Uterus (tissue), 2 donors: ENCODE data around the gene KCTD13.

ENCODE experiments used
- CTCF ChIP-seq, 4 experiments: fragments of 200-600 bp in 2 of 4; fragments of 450-650 bp in 2 of 4; sonication (generic) in 2 of 4; IDR thresholded peaks; one replicate each; pipeline ENCODE4 v1.5.1; 2016 to 2019; ENCODE audit warnings: antibody characterized with exemption in 4 of 4, mild to moderate bottlenecking in 2 of 4, moderate library complexity in 1 of 4
- POLR2A ChIP-seq, 2 donors: fragments of 450-650 bp; IDR thresholded peaks; one replicate each; pipeline ENCODE4 v1.6.1; 2016; ENCODE audit warnings: antibody characterized with exemption in 2 of 2, mild to moderate bottlenecking in 1 of 2, moderate library complexity in 1 of 2

GRCh38 chr16:29908719-29909220, 17.3 kb downstream of the KCTD13 start:
- TF ChIP-seq CTCF (IDR thresholded peaks at IDR 0.05), result no peak
- no peak for TF ChIP-seq POLR2A (IDR thresholded peaks at IDR 0.05)
